ENCODE results near the gene TMEM229B.

The TMEM229B gene

DNA sequence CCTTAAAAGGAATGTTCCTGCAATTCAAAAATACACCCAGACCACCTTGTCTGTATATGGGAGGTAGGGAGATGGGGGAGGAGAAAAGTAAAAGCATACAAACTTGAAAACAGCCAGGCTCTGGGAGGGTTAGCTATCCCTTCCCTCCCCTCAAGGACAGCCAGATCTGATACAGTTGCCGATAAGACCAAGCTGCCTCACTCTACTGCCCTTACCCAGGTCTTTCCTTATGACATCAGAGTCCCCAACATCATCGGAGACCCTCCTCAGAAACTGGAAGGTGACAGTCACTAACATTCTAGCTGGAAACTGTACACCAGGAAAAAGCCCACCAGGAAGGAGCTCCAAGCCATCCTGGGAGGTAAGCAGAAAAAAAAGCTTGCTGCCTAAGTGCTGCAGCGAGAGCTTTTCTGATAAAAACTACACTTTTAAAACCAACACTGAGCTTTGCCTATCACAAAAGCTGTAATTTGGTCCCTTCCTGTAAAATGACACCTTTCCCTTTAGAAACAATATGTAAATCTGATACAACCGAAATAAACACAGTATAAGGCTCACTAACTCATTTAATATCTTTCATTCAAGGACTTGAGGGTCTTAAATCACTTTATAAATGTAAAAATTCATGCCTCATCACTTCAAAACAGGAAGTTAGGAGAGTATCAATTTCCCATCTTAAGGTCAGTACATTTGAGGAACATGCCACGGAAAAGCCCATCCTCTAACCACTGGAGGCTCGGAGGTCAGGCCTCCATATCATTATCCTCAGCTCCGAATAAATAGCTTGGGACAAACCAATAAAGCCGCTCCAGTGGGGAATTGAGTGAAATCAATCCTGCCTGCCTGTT lies 24.2 kb upstream of the TMEM229B start:
- Histone ChIP-seq H3K27ac (no peak overlapping the region), H3K9me3 (ENCODE audit: low read depth, low read length) (no peaks in the 10 kb centered on the region), H3K36me3 (ENCODE audit: insufficient read depth, low read length) (no peaks in the 10 kb centered on the region), H3K9ac (ENCODE audit: insufficient read length) (no peak overlapping the region), H3K4me3 (no peak overlapping the region)
- no peak for DNase-seq (ENCODE audit: low read depth, low spot score)
- TF ChIP-seq POLR2AphosphoS5 (IDR thresholded peaks at IDR 0.05; ENCODE audit: borderline replicate concordance, low read depth, low read length) (no peak), EZH2 (IDR thresholded peaks at IDR 0.05) (no peak), FOXP2 (optimal IDR thresholded peaks at IDR 0.05; ENCODE audit: control extremely low read depth, extremely low read length, insufficient read depth) (no peak)

DNA sequence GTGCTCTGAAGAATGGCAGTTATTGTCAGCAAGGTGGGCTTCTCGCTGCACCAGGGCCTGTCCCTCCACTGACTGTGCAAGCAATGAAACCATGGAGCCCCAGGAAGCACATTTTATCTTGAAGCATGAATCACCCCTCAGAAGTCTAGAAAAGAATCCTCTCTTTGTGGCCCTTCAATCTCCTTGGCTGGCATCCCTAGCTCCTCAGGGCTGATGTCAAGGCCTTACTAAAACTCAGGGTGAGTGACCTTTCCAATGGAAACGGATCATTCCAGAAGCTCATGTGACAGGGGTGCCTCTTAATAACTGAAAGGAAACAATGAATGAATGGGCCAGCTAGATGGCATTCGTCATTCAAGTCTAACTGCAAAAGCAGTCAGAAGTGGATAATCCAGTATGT lies 22.3 kb upstream of the TMEM229B start:
- H3K9me3 ChIP-seq (ENCODE audit: low read depth, low read length) = no peaks in the 10 kb centered on the region
- TF ChIP-seq FOXP2 (optimal IDR thresholded peaks at IDR 0.05; ENCODE audit: control extremely low read depth, extremely low read length, insufficient read depth) = no peak
- TF ChIP-seq POLR2AphosphoS5 (IDR thresholded peaks at IDR 0.05; ENCODE audit: borderline replicate concordance, low read depth, low read length) = no peak
- TF ChIP-seq EZH2 (IDR thresholded peaks at IDR 0.05) = no peak
- DNase-seq (ENCODE audit: low read depth, low spot score) = no peak
- no peaks in the 10 kb centered on the region for H3K36me3 ChIP-seq (ENCODE audit: insufficient read depth, low read length)
- H3K27ac ChIP-seq = no peak overlapping the region
- H3K9ac ChIP-seq (ENCODE audit: insufficient read length) = no peak overlapping the region
- no peak overlapping the region for H3K4me3 ChIP-seq

DNA sequence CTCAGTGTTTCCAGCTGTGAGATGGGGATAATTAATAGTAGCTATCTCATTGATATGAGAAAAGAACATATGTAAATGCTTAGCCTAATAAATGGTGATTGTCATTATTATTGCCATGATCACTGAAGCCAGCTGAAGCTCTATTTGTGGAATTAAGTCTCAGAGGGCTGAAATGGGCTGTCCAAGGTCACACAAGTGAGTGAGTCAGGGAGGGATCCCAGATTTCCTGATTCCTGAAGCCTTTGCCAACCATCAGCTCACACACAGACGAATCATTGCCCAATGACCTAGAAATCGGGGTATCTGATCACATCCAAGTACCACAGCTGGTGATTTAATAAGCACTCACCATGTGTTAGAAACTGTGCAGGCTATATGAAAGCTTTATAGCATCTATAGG lies 21.6 kb upstream of the TMEM229B start:
- Histone ChIP-seq H3K9me3 (ENCODE audit: low read depth, low read length) (no peaks in the 10 kb centered on the region), H3K27ac (no peak overlapping the region), H3K9ac (ENCODE audit: insufficient read length) (no peak overlapping the region), H3K36me3 (ENCODE audit: insufficient read depth, low read length) (no peaks in the 10 kb centered on the region), H3K4me3 (no peak overlapping the region)
- no peak for DNase-seq (ENCODE audit: low read depth, low spot score)
- no peak for TF ChIP-seq FOXP2 (optimal IDR thresholded peaks at IDR 0.05; ENCODE audit: control extremely low read depth, extremely low read length, insufficient read depth)
- TF ChIP-seq POLR2AphosphoS5 (IDR thresholded peaks at IDR 0.05; ENCODE audit: borderline replicate concordance, low read depth, low read length) = no peak
- TF ChIP-seq EZH2 (IDR thresholded peaks at IDR 0.05) = no peak

DNA sequence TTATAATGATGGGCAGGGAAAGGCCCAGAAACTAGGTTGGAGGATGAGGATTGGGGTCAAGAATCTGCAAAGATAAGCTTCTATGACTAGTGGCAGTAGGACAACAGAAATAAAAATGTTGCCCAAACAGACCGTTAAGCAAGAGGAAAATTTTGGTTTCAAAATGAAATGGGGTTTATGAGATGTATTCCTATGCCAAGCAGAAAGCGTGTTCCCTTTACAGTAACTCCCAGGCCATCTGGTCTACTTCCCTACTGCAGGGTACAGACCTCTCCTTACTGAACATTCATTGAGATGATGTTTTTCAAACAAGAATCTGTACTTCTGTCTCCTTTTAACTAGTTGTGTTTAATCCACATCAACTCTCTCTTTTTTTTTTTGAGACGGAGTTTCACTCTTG lies 20.4 kb upstream of the TMEM229B start:
- DNase-seq (ENCODE audit: low read depth, low spot score) = no peak
- Histone ChIP-seq H3K9me3 (ENCODE audit: low read depth, low read length) (no peaks in the 10 kb centered on the region), H3K36me3 (ENCODE audit: insufficient read depth, low read length) (no peaks in the 10 kb centered on the region), H3K9ac (ENCODE audit: insufficient read length) (no peak overlapping the region), H3K27ac (no peak overlapping the region), H3K4me3 (no peak overlapping the region)
- TF ChIP-seq FOXP2 (optimal IDR thresholded peaks at IDR 0.05; ENCODE audit: control extremely low read depth, extremely low read length, insufficient read depth) (no peak), EZH2 (IDR thresholded peaks at IDR 0.05) (no peak), POLR2AphosphoS5 (IDR thresholded peaks at IDR 0.05; ENCODE audit: borderline replicate concordance, low read depth, low read length) (no peak)

DNA sequence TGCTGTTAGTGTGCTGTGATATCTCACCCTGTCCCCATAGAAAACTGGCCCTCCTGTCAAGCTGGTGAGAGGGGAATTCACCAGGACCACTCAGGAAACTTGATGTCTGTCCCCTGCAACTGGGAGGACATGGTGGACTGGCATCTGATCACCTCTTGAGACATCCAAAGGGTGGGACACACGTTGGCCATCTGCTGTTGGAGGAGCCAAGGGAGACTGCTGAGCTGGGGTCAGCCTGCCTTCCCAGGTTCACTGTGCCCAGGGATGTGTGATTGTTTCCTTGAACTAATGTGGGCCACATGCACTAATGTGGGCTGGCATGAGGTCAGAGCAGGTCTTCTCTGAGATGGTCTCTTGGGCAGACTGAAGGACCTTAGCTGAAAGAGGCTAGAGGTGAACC lies 16.7 kb upstream of the TMEM229B start:
- Histone ChIP-seq H3K9ac (ENCODE audit: insufficient read length) (no peak overlapping the region), H3K4me3 (no peak overlapping the region), H3K36me3 (ENCODE audit: insufficient read depth, low read length) (no peaks in the 10 kb centered on the region), H3K9me3 (ENCODE audit: low read depth, low read length) (no peaks in the 10 kb centered on the region), H3K27ac (no peak overlapping the region)
- DNase-seq (ENCODE audit: low read depth, low spot score) = no peak
- TF ChIP-seq POLR2AphosphoS5 (IDR thresholded peaks at IDR 0.05; ENCODE audit: borderline replicate concordance, low read depth, low read length) (no peak), FOXP2 (optimal IDR thresholded peaks at IDR 0.05; ENCODE audit: control extremely low read depth, extremely low read length, insufficient read depth) (no peak), EZH2 (IDR thresholded peaks at IDR 0.05) (no peak)

DNA sequence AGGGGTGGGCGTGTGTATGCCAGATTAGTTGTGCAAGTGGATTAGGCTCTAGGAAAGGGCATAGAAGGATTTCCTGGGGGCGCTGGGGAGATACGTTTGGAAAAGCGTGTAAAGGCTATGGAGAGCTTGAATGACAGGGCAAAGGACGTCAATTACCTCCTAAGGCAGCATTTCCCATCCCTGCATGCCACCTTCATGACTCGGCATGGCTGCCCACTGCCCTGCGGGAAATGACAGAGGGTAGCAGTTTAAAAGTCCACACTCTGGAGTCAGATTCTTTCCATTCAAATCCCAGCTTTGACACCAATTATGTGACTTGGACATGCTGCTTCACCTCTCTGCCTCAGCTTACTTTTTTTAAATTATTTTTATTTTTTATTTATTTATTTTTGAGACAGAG lies 14.8 kb upstream of the TMEM229B start:
- no peaks in the 10 kb centered on the region for H3K9me3 ChIP-seq (ENCODE audit: low read depth, low read length)
- no peaks in the 10 kb centered on the region for H3K36me3 ChIP-seq (ENCODE audit: insufficient read depth, low read length)
- no peak for DNase-seq (ENCODE audit: low read depth, low spot score)
- no peak overlapping the region for H3K4me3 ChIP-seq
- H3K9ac ChIP-seq (ENCODE audit: insufficient read length) = no peak overlapping the region
- H3K27ac ChIP-seq = no peak overlapping the region
- TF ChIP-seq EZH2 (IDR thresholded peaks at IDR 0.05) (no peak), POLR2AphosphoS5 (IDR thresholded peaks at IDR 0.05; ENCODE audit: borderline replicate concordance, low read depth, low read length) (no peak), FOXP2 (optimal IDR thresholded peaks at IDR 0.05; ENCODE audit: control extremely low read depth, extremely low read length, insufficient read depth) (no peak)

DNA sequence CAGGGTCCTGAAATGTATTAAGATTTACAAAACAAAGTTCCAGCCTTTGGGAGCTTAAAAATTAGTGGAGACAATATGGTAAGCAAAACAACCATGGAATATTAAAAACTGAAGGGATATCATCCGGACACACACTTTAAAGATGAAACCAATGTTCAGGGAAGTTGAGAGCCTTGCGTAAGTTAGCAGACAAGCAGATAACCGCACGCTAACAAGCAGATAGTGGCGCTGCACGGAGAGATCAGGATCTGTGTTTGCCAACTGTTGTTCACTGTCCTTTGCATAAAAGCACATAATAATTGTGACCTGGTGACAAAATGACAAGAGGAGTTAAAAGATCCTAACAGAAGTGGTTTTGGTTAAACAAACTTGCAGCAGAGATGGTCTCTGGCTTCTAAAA lies 14.3 kb upstream of the TMEM229B start:
- Histone ChIP-seq H3K9me3 (ENCODE audit: low read depth, low read length) (no peaks in the 10 kb centered on the region), H3K9ac (ENCODE audit: insufficient read length) (no peak overlapping the region), H3K27ac (no peak overlapping the region), H3K36me3 (ENCODE audit: insufficient read depth, low read length) (no peaks in the 10 kb centered on the region), H3K4me3 (no peak overlapping the region)
- TF ChIP-seq EZH2 (IDR thresholded peaks at IDR 0.05) = no peak
- no peak for TF ChIP-seq POLR2AphosphoS5 (IDR thresholded peaks at IDR 0.05; ENCODE audit: borderline replicate concordance, low read depth, low read length)
- DNase-seq (ENCODE audit: low read depth, low spot score) = no peak

DNA sequence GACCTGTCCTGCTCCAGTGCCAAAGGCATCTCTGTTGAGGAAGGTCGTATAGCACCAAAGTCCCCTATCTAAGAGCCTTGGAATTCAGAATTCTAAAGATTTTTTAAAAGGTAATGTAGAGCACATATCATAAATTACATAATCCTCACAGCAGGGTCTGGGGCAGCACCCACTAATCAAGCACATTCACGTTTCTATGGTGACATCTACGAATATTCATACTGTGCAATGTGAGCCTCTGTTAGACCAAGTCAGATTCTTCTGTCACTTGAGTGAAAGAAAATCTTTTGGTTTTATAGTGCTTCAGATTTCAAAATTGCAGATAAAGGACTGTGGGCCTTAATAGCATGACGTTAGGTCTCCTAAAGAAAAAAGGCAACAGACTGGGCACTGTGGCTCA lies 13.1 kb upstream of the TMEM229B start:
- no peaks in the 10 kb centered on the region for H3K9me3 ChIP-seq (ENCODE audit: low read depth, low read length)
- no peak for DNase-seq (ENCODE audit: low read depth, low spot score)
- H3K4me3 ChIP-seq = no peak overlapping the region
- no peak for TF ChIP-seq POLR2AphosphoS5 (IDR thresholded peaks at IDR 0.05; ENCODE audit: borderline replicate concordance, low read depth, low read length)
- TF ChIP-seq FOXP2 (optimal IDR thresholded peaks at IDR 0.05; ENCODE audit: control extremely low read depth, extremely low read length, insufficient read depth) = no peak
- TF ChIP-seq EZH2 (IDR thresholded peaks at IDR 0.05) = no peak
- H3K27ac ChIP-seq = no peak overlapping the region
- H3K9ac ChIP-seq (ENCODE audit: insufficient read length) = no peak overlapping the region
- no peaks in the 10 kb centered on the region for H3K36me3 ChIP-seq (ENCODE audit: insufficient read depth, low read length)

DNA sequence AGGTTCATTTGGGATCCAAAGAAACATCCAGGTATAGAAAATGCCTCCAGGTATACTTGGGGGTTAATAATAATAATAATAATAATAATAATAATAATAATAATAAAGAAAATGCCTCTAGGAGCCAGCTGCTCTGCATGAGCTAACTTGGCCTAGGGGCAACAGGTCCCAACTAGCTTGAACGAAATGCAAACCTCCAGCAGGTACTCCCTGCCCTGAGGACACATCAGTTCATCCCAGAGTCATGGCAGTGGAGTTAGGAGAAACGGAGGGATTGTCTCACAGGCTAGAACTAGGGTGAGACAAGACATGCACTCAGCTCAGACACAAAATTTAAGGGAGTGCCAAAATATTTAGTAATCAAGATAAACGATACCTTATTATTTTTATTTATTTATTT lies 12.5 kb upstream of the TMEM229B start:
- no peak for DNase-seq (ENCODE audit: low read depth, low spot score)
- Histone ChIP-seq H3K4me3 (no peak overlapping the region), H3K36me3 (ENCODE audit: insufficient read depth, low read length) (no peaks in the 10 kb centered on the region), H3K27ac (no peak overlapping the region), H3K9me3 (ENCODE audit: low read depth, low read length) (no peaks in the 10 kb centered on the region), H3K9ac (ENCODE audit: insufficient read length) (no peak overlapping the region)
- TF ChIP-seq EZH2 (IDR thresholded peaks at IDR 0.05) = no peak
- TF ChIP-seq POLR2AphosphoS5 (IDR thresholded peaks at IDR 0.05; ENCODE audit: borderline replicate concordance, low read depth, low read length) = no peak
- no peak for TF ChIP-seq FOXP2 (optimal IDR thresholded peaks at IDR 0.05; ENCODE audit: control extremely low read depth, extremely low read length, insufficient read depth)

Data from SK-N-MC (cell line).